Immature natural killer cell (primary cell): ENCODE data around the gene OR14A16. TPM values are rescaled to one million over a fixed set of nuclear protein-coding genes. Genes with fewer than 3 reads are reported as not detected.

Source experiments
- DNase-seq, 3 donors: peaks; one replicate each; pipeline ENCODE4 v3.0.0; 2022; ENCODE audit warnings: mixed read lengths in 1 of 3
- H3K27ac Mint-ChIP-seq, 6 donors: one replicate each; pipeline ENCODE4 v1.8.0; 2020; ENCODE audit warnings: mixed read lengths in 6 of 6, mild to moderate bottlenecking in 5 of 6, inconsistent platforms in 4 of 6, moderate library complexity in 3 of 6
- H3K27me3 Mint-ChIP-seq, 3 donors: one replicate each; pipeline ENCODE4 v1.8.0; 2020 to 2021; ENCODE audit warnings: low read depth in 3 of 3, mild to moderate bottlenecking in 3 of 3, mixed read lengths in 3 of 3, moderate library complexity in 3 of 3, inconsistent platforms in 1 of 3
- H3K36me3 Mint-ChIP-seq, 3 donors: one replicate each; pipeline ENCODE4 v1.8.0; 2020; ENCODE audit warnings: mixed read lengths in 3 of 3, inconsistent platforms in 2 of 3, mild to moderate bottlenecking in 2 of 3
- H3K4me1 Mint-ChIP-seq, 2 donors: one replicate each; pipeline ENCODE4 v1.8.0; 2020; ENCODE audit warnings: inconsistent platforms in 2 of 2, mild to moderate bottlenecking in 2 of 2, mixed read lengths in 2 of 2, moderate library complexity in 1 of 2
- H3K4me3 Mint-ChIP-seq, 5 donors: one replicate each; pipeline ENCODE4 v1.8.0; 2020; ENCODE audit warnings: mild to moderate bottlenecking in 5 of 5, mixed read lengths in 5 of 5, inconsistent platforms in 3 of 5, moderate library complexity in 3 of 5
- H3K9me3 Mint-ChIP-seq, 6 donors: one replicate each; pipeline ENCODE4 v1.8.0; 2020; ENCODE audit warnings: mild to moderate bottlenecking in 6 of 6, mixed read lengths in 6 of 6, inconsistent platforms in 4 of 6, moderate library complexity in 3 of 6
- polyA plus RNA-seq, 3 donors: library from polyadenylated mRNA; unstranded; fragments of 300-500 nt; fragmentation: Illumina TruSeq; gene quantifications; one replicate each; pipeline ENCODE4 v1.2.3, GENCODE V29; 2021

The OR14A16 gene
- not detected for polyA plus RNA-seq

DNA sequence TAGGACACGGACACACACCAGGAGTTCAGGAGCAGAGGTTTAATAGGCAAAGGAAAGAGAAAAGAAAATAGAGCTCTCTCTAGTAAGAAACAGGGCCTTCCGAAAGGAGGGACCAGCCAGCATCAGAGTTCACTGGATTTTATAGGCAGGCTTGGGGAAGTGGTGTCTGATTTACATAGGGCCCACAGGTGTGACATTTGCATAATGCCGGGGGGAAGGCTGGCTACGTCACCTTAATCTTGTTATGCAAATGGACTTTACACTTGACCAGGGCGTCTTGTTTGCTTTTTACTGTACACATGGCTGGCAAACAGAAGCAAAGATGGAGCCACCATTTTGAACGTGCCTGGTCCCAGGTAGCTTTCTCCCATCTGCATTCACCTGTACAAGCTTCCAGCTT is at the start of gene OR14A16:
TSS of gene OR14A16 (minus strand) at position 97 of the 400 bp plus-strand sequence. CDS start 8,390 bp downstream, outside the sequence.
- Mint-ChIP-seq H3K27ac (no peak within 1 kb of the TSS), H3K36me3 (no peaks in the 10 kb centered on the region), H3K4me3 (no peak within 1 kb of the TSS), H3K27me3 (peaks cover 0 to 3% (median 2%) of the 10 kb centered on the region in 3 donors), H3K9me3 (peaks cover 0 to 3% (median 0%) of the 10 kb centered on the region in 6 donors), H3K4me1 (no peaks in the 10 kb centered on the region)
- no peak for DNase-seq

GRCh38 chr1:247865416-247865815 is 41.5 kb upstream of the OR14A16 start:
- Mint-ChIP-seq H3K36me3 (no peaks in the 10 kb centered on the region), H3K4me3 (no peak overlapping the region), H3K9me3 (peaks cover 0 to 4% (median 0%) of the 10 kb centered on the region in 6 donors), H3K4me1 (no peaks in the 10 kb centered on the region), H3K27ac (no peak overlapping the region), H3K27me3 (no peaks in the 10 kb centered on the region)
- DNase-seq, result no peak

DNA sequence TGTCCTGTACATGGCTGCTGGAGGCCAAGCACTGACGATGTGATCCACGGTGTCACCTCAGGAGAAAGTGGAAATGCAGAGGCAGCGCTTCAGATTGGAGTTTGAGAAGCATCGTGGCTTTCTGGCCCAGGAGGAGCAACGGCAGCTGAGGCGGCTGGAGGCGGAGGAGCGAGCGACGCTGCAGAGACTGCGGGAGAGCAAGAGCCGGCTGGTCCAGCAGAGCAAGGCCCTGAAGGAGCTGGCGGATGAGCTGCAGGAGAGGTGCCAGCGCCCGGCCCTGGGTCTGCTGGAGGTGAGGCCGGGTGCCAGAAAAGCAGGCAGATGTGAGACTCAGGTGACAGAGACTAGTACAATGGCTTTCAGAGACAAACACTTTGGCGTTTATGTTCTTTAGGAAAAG is 40.7 kb upstream of the OR14A16 start:
- no peaks in the 10 kb centered on the region for H3K36me3 Mint-ChIP-seq
- peaks cover 0 to 4% (median 0%) of the 10 kb centered on the region in 6 donors for H3K9me3 Mint-ChIP-seq
- H3K27ac Mint-ChIP-seq, result no peak overlapping the region
- no peak for DNase-seq
- H3K4me1 Mint-ChIP-seq, result no peaks in the 10 kb centered on the region
- H3K4me3 Mint-ChIP-seq, result no peak overlapping the region
- H3K27me3 Mint-ChIP-seq, result peaks cover 0 to 3% (median 2%) of the 10 kb centered on the region in 3 donors

DNA sequence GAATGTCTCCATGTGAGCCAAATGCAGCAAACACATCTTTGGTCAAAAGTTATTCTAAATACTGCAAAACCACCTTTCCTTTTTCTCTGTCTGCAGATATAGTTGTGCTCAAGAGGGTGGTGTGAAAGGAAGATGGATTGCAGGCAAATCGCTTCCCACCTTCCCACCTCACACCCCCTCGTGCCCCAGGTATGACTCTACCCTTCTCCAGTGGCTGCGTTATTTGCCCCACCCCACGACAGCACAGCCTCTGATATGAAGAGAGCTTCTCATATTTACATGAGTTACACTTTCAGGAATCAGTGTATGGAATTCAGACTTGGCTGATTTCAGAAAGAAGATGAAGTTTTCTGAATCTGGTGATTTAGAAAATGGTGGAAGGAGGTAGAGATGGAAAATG is 38.8 kb upstream of the OR14A16 start:
- no peak for DNase-seq
- H3K27ac Mint-ChIP-seq, result no peak overlapping the region
- no peaks in the 10 kb centered on the region for H3K36me3 Mint-ChIP-seq
- H3K9me3 Mint-ChIP-seq, result no peaks in the 10 kb centered on the region
- peaks cover 4 to 6% (median 5%) of the 10 kb centered on the region in 3 donors for H3K27me3 Mint-ChIP-seq
- H3K4me3 Mint-ChIP-seq, result no peak overlapping the region
- H3K4me1 Mint-ChIP-seq, result peaks cover 5 to 7% of the 10 kb centered on the region in 2 donors

DNA sequence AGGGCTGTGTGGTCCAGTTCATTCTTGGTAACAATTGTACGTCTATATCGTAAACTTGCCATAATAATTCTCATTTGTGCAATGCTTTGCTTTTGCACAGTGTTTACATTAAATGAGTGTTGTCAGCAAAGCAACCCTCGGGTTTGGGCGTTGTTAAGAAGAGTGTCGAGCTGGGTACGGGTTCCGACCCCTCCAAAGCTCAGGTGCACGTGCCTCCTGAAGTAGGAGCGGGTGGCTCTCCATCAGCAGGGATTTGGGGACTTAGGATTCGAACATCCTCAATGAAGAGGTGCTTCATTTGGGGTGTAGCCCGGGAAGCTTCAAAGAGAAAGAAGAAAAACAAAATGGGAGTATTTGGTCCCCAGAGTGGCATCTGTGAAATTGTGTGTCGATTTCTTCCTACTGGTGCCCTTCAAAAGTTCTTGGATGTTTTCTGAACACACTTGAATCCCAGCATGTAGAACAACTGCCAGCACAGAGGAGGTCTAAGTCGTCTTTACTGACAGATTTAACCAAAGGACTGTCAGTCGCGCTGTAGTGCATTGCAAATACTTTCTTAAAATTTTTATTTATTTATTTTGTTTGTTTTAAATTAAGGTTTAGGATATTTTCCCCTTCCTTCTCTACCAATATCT is 34.2 kb upstream of the OR14A16 start:
- peaks cover 8 to 17% of the 10 kb centered on the region in 2 donors for H3K4me1 Mint-ChIP-seq
- H3K9me3 Mint-ChIP-seq, result no peaks in the 10 kb centered on the region
- H3K27ac Mint-ChIP-seq, result peak overlapping the region in 2 of 6 donors; percentile 22 to 56
- peak overlapping the region; percentile 77 to 88 (median 83) for H3K4me3 Mint-ChIP-seq
- H3K36me3 Mint-ChIP-seq, result no peaks in the 10 kb centered on the region
- peaks cover 7 to 14% (median 8%) of the 10 kb centered on the region in 3 donors for H3K27me3 Mint-ChIP-seq
- no peak for DNase-seq

- peaks cover 7 to 14% (median 8%) of the 10 kb centered on the region in 3 donors for H3K27me3 Mint-ChIP-seq
- H3K27ac Mint-ChIP-seq, result peak within 1 kb of the TSS in 2 of 6 donors; percentile 22 to 56
- peak within 1 kb of the TSS; percentile 77 to 88 (median 83) for H3K4me3 Mint-ChIP-seq
- peak; percentile 7 to 17 (median 15) for DNase-seq
- H3K36me3 Mint-ChIP-seq, result no peaks in the 10 kb centered on the region
- no peaks in the 10 kb centered on the region for H3K9me3 Mint-ChIP-seq
- peaks cover 8 to 17% of the 10 kb centered on the region in 2 donors for H3K4me1 Mint-ChIP-seq
Observed at GRCh38 chr1:247857069-247857984, 33.4 kb upstream of the OR14A16 start, which contains the start of gene TRIM58. TRIM58 (plus strand) TSS chr1:247857187; CDS start chr1:247857247, 60 bp downstream.

DNA sequence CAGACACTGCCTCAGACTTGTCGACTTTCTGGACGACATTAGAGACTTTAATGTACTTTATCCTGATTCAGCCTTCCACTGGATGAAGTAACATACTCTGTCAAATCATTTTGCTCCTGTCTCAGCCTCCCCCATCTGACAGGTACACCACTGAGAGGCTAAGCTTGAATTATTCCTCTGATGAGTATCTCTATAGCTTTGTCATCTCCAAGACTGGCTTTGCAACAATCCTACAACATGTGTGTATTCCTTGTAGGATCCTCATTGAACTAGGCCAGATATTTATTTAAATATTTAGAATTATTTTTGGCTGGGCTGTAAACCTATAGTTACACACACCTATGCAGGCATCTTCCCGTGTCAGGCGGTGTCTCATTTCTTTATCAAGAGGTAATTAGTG is 32.0 kb upstream of the OR14A16 start:
- no peak for DNase-seq
- Mint-ChIP-seq H3K4me3 (peak overlapping the region; percentile 44 to 78 (median 73)), H3K4me1 (peaks cover 8 to 17% of the 10 kb centered on the region in 2 donors), H3K9me3 (no peaks in the 10 kb centered on the region), H3K36me3 (no peaks in the 10 kb centered on the region), H3K27me3 (peaks cover 7 to 16% (median 10%) of the 10 kb centered on the region in 3 donors), H3K27ac (no peak overlapping the region)

- Mint-ChIP-seq H3K27ac (no peak overlapping the region), H3K4me3 (peak overlapping the region in 1 of 5 donors; percentile 38), H3K4me1 (peaks cover 8 to 17% of the 10 kb centered on the region in 2 donors), H3K27me3 (peaks cover 7 to 16% (median 9%) of the 10 kb centered on the region in 3 donors), H3K36me3 (no peaks in the 10 kb centered on the region), H3K9me3 (no peaks in the 10 kb centered on the region)
- DNase-seq, result no peak
Observed at GRCh38 chr1:247854899-247855545, 31.1 kb upstream of the OR14A16 start.

- H3K9me3 Mint-ChIP-seq, result no peaks in the 10 kb centered on the region
- no peak overlapping the region for H3K27ac Mint-ChIP-seq
- H3K4me1 Mint-ChIP-seq, result no peaks in the 10 kb centered on the region
- peaks cover 0 to 7% (median 2%) of the 10 kb centered on the region in 3 donors for H3K27me3 Mint-ChIP-seq
- H3K4me3 Mint-ChIP-seq, result no peak overlapping the region
- H3K36me3 Mint-ChIP-seq, result no peaks in the 10 kb centered on the region
- no peak for DNase-seq
Observed at GRCh38 chr1:247849616-247850015, 25.7 kb upstream of the OR14A16 start.

DNA sequence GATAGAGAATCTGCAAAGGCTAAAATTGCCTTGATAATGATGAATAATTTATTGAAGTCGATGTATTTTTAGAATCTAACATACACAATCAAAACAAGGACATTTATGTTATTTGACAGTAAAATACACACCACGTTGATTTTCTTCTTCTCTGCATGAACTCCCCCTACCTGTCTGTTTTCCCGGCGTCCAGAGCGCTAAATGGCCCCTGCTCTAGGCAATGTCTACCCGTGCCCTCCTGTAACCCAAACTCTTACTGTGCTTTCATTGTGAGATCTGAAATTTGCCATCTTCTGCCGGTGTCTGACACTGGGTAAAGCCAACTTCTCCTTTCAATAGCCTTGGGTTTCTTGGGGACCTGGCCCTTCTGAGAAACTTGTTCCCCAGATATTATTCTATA is 24.4 kb upstream of the OR14A16 start:
- no peak overlapping the region for H3K27ac Mint-ChIP-seq
- H3K27me3 Mint-ChIP-seq, result peaks cover 0 to 4% (median 2%) of the 10 kb centered on the region in 3 donors
- no peak for DNase-seq
- H3K9me3 Mint-ChIP-seq, result no peaks in the 10 kb centered on the region
- H3K36me3 Mint-ChIP-seq, result no peaks in the 10 kb centered on the region
- H3K4me3 Mint-ChIP-seq, result no peak overlapping the region
- no peaks in the 10 kb centered on the region for H3K4me1 Mint-ChIP-seq

DNA sequence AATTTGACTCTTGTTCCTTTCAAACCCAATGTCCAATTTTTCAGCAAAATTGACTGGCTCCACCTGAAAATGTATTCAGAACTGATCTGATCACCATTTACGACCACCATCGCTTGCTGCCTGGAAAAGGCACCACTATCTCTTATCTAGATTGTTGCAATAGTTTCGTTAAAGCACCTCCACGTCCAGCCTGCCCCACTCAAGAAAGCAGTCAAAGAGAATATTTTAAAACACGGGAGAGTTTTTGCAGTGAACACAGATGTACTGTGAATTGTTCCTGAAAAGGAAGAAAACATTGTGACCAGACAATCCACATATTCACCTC is 21.7 kb upstream of the OR14A16 start:
- no peak for DNase-seq
- H3K4me3 Mint-ChIP-seq, result no peak overlapping the region
- peaks cover 0 to 2% (median 0%) of the 10 kb centered on the region in 3 donors for H3K27me3 Mint-ChIP-seq
- no peaks in the 10 kb centered on the region for H3K36me3 Mint-ChIP-seq
- H3K27ac Mint-ChIP-seq, result no peak overlapping the region
- no peaks in the 10 kb centered on the region for H3K4me1 Mint-ChIP-seq
- H3K9me3 Mint-ChIP-seq, result peaks cover 0 to 3% (median 0%) of the 10 kb centered on the region in 6 donors

- H3K27me3 Mint-ChIP-seq, result peaks cover 0 to 2% (median 0%) of the 10 kb centered on the region in 3 donors
- no peaks in the 10 kb centered on the region for H3K4me1 Mint-ChIP-seq
- no peaks in the 10 kb centered on the region for H3K36me3 Mint-ChIP-seq
- no peak overlapping the region for H3K4me3 Mint-ChIP-seq
- peaks cover 0 to 3% (median 0%) of the 10 kb centered on the region in 6 donors for H3K9me3 Mint-ChIP-seq
- no peak for DNase-seq
- H3K27ac Mint-ChIP-seq, result no peak overlapping the region
Observed at GRCh38 chr1:247845011-247845692, 21.2 kb upstream of the OR14A16 start.

DNA sequence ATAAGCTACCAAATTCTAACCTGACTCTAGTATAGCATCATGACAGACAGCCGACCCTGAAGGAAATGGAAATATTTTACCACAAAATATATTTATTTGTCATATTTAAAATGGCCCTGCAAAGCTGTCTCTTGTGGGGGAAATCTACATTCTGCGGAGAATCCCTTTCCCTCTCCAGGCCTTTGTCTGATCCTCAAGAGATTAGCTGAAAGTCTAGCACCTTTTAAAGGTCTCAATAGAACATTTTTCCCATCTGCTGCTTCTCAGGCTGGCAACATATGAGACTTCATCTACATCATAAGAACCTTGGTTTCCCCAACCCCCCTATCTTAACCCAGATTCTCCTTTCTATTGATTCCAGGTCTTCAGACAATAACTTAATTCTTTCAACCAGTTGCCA is 19.5 kb upstream of the OR14A16 start:
- peaks cover 0 to 3% (median 0%) of the 10 kb centered on the region in 6 donors for H3K9me3 Mint-ChIP-seq
- H3K27me3 Mint-ChIP-seq, result peaks cover 0 to 6% (median 2%) of the 10 kb centered on the region in 3 donors
- H3K4me3 Mint-ChIP-seq, result no peak overlapping the region
- H3K36me3 Mint-ChIP-seq, result no peaks in the 10 kb centered on the region
- no peak for DNase-seq
- no peaks in the 10 kb centered on the region for H3K4me1 Mint-ChIP-seq
- no peak overlapping the region for H3K27ac Mint-ChIP-seq
